NCI-H446 treated with DMSO at 0.1 percent for 48 hours (cell line): ENCODE results near the gene SLC30A1.

Experiments
- DNase-seq: peaks from one replicate; lab custom pipeline; 2025; lab: John Stamatoyannopoulos, UW

The SLC30A1 gene

GRCh38 chr1:211607754-211608473 lies 29.0 kb upstream of the SLC30A1 start:
- DNase-seq = no peak

GRCh38 chr1:211606914-211607753 lies 28.2 kb upstream of the SLC30A1 start:
- no peak for DNase-seq

- no peak for DNase-seq
These were observed 27.5 kb upstream of the SLC30A1 start for GRCh38 chr1:211606332-211606913.

DNA sequence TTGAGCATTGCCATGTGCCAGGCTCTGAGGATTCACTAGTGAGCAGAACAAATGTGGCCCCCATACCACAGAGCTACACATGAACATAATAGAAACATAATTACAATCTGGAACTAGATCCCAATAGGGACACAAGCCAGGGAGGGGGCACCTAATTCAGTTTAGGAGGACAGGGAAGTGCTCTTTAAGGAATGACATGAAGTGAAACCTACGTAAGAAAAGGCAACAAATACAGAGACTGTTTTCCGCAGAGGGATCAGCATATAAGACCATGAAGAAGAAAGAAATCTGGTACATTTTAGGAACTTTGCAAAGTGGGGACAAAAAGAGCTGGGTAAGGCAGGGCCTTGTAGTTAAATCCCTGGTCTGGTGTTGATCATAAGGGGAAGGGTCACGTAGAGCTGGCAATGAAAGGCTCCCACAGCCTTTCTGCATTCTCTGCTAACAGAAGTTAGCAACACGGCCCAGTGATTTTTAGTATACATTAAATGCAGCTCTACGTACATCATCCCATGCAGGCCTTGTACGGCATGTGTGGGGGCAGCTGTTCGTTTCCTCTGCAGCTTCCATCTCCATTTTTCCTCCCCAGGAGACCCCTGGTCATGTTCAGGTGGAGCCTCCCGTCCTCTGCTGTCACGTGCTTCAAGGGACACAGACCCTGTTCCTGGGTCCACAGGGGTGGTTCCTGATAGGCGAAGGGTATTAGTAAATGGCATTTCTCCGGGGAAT lies 26.8 kb upstream of the SLC30A1 start:
- DNase-seq = no peak

- no peak for DNase-seq
These were observed 26.1 kb upstream of the SLC30A1 start for GRCh38 chr1:211605034-211605433.

- no peak for DNase-seq
These were observed 25.6 kb upstream of the SLC30A1 start for GRCh38 chr1:211604548-211604947.

DNA sequence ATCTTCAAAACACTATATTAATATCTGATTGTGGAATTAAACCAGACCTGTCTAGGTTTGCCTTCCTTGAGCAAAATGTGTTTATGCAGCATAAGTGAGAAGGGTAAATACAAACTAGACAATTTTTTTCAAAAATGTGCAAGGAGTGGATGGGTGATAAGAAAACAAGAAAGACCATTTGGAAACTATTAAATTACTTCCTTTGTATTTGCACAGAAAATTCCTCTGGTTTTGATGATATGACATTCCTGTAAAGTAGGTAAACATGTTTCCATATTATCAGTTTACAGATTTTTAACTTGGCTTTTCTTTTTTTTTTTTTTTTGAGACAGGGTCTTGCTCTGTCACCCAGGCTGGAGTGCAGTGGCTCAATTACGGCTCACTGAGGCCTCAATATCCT lies 24.8 kb upstream of the SLC30A1 start:
- no peak for DNase-seq

- DNase-seq = no peak
These were observed 24.3 kb upstream of the SLC30A1 start for GRCh38 chr1:211603191-211603701.

DNA sequence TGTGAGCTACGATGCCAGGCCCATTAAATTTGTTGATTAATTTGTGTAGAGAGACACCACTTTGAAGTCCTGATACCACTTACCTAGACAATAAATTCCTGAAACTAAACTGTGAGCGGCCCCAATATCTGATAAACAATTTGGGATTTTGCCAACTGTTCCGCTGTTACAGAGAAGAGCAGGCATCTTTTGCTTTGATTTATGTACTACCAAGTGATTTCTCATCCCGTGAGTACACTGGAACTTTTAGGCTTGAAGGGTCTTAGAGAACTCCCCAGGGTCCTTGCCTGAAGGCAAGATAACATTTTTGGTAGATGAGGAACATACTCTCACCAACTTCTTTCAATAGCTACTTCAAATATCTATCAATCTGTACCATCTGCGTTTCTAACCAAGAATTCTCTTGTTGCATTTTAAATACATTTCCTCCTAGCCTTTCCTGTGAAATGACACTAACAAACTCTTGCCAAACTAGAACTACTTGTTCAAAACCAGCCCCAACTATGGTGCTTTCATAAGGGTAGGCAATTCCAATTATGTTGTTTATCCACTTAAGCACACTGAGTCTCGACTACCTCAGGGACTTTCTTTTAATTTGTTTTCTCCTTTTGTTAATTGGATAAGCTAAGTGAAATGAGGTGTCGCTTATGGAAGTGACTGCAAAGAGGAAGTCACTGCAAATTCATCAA lies 23.2 kb upstream of the SLC30A1 start:
- no peak for DNase-seq

- no peak for DNase-seq
These were observed 22.2 kb upstream of the SLC30A1 start for GRCh38 chr1:211601159-211601558.

DNA sequence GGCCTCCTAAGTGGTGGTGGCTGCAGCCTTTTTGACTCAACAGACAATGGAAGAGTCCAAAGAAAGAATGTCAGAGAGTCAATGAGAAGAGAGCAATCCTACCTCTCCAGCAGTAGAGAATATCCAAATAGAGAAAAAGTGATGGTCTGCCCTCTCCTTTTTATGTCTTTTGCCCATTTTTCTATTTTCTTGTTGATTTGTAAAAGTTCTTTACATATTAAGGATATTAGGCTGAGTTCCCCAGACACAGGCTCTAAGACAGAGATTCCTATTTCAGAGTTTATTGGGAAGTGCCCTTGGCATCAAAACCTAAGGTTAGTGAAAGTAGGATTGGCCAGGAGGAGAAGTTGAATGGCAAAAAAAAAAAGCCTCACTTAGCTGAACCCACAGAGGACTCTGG lies 20.3 kb upstream of the SLC30A1 start:
- no peak for DNase-seq

- no peak for DNase-seq
These were observed 19.6 kb upstream of the SLC30A1 start for GRCh38 chr1:211598514-211598913.

DNA sequence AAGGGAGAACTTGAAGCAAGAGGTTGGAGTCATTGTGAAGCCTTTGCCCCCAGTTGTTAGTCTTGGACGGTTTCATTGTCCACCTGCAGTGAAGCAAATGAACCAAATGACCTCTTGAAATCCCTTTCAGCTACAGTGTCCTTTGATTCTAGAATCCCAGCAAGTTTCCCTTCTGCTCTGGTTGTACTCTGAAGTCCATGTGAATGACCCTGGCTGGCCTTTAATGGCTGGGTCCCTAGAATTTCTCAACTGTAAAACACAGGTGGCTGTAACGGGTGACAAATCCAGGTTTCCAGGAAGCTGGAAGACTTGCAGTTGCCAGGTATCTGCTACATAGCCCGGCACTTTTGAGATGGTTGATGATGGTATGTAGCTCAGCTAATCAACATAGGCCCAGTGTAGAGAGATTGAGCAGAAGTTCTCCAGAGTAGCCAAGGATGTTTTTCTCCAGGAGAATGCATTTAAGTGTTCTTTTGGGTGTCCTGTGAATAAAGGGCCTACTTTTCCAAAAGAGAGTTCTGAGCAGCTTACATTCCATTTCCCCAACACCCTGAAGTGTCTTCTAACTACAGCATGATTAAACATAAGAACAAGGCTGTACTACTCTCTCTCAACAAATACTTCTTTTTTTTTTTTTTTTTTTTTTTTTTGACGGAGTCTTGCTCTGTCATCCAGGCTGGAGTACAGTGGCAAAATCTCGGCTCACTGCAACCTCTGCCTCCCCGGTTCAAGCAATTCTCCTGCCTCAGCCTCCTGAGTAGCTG lies 17.6 kb upstream of the SLC30A1 start:
- no peak for DNase-seq

DNA sequence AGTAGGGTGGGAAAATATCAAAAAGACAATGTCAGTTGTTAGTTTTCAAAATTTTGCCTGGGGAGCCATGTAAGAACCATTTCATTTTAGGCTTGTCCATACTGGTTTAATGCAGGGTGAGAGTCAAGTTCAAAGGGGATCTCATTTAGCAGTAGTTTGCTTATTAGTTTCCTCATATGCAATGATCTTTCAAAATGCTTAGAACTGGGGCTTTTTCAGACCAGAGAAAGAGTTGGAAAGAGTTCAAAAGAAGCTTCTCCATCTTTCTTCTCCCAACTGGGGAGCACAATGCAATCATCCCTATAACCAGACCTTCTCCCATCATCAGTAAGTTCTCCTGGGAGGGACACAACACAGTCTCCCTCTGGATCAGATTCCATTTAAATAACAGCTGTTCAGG lies 16.5 kb upstream of the SLC30A1 start:
- DNase-seq = no peak

DNA sequence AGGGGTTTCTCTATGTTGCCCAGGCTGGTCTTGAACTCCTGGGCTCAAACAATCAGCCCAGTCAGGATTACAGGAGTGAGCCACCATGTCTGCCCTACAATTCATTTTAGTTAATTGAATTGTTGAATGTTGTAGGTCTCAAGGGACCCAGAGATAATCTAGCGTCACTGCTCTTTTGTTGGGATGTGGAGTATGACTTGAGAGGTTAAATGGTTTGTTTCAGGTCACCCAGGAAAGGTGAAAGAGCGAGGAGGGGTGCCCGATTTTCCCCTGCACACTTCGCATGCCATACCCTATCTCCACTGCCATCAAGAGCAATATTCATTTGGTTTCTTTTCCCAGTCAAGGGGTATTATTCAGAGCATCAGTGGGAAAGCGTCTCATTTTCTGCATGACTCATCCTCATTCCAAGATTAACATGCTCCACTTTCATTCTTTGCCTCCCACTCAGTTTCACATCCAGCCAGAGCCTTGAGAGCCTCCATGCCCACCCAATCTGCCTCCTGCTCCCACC lies 13.1 kb upstream of the SLC30A1 start:
- DNase-seq = no peak

DNA sequence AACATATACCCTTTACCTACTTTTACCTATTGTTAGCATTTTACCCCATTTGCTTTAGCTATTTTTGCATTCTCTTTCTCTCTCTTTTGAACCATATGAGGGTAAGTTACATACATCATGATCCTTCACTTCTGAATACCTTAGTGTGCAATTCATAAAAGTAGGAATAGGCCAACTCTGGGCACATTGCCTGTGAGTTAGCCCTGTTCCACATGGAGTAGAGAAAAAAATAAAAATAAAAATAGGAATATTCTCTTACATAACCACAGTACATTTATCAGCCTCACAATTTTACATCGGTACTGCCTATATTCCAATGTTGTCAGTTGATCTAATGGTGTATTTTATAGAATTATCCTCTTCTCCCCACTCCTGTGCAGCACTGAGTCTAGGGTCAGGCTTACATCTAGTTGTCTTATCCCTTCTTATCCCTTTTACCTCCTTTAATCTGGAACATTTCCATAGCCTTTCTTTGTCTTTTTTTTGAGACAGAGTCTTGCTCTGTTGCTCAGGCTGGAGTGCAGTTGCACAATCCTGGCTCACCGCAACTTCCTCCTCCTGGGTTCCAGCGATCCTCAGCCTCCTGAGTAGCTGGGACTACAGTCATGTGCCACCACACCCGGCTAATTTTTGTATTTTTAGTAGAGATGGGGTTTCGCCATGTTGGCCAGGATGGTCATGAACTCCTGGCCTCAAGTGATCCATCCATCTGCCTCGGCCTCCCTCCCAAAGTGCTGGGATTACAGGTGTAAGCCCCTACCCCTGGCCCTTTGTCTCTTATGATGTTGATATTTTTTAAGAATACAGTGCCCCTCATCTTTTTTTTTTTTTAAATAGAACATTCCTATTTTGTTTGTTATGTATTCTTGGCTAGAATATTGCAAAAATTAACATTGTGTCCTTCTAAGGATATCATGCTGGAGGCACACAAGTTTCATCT lies 11.1 kb upstream of the SLC30A1 start:
- DNase-seq = no peak

DNA sequence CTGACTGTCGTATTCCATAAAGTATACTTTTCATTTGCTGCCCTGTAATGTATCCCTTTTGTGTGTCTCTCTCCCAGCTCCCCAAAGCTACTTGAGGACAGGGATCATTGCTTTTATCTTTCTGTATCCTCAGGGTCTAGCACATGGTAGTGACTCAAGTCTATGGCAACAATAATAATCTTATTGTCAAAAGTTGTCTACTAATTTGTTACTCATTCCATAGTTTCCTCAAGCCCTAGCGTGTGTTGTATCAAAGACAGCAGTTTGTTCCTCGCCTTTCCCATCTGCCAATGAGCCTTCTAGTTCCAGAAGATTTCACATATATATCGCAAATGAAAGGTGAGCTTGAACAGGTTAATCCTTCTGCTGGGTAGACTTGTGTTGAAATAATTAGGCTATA lies 9.8 kb upstream of the SLC30A1 start:
- no peak for DNase-seq

DNA sequence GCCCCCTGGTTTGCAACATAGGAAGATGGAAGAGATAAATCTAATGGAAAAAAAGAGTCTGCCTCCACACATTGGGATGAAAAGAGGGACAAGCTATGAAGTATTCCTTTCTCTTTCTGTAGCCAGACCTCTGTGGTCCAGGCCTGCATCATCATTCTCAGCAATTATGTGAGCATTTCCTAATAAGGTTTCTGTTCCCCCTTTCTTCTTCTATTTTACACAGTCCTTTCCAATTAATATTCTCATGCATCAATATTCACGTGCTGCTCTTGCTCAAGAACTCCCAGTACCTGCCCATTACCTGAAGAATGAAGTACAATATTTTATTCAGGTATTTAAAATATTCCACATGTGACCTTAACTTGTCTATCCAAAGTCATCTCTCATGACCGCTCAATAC lies 8.2 kb upstream of the SLC30A1 start:
- no peak for DNase-seq

GRCh38 chr1:211586538-211586937 lies 7.6 kb upstream of the SLC30A1 start:
- DNase-seq = no peak
